A549 treated with ZK216348 at 1 μM for 4 hours (cell line): Measurements from ENCODE around the gene MAP1B. TPM values are rescaled to one million over a fixed set of nuclear protein-coding genes. Genes with fewer than 3 reads are reported as not detected.

ENCODE experiments used
- total RNA-seq: library from RNA; stranded (reverse); fragments of 200-300 nt; extraction: Qiagen RNA extraction; gene quantifications from 5 replicates; pipeline ENCODE4 v1.2.3, GENCODE V29; 2022; ENCODE audit warnings: low read depth

Gene MAP1B
- total RNA-seq = 27.9 to 50.7 TPM (median 47.0 TPM) in 5 replicates

GRCh38 chr5:72107131-72107900, at the start of gene MAP1B:
Gene MAP1B (plus strand): TSS chr5:72107475. CDS start chr5:72107532, 57 bp downstream.

Other genes starting within 250 kb of the MAP1B start
- 50.4 to 58.3 TPM (median 56.1 TPM) in 5 replicates for gene MRPS27, start 212.8 kb downstream of the MAP1B start, total RNA-seq
- 7.1 to 11.8 TPM (median 10.2 TPM) in 5 replicates for gene PTCD2, start 212.9 kb downstream of the MAP1B start, total RNA-seq